H1 (cell line): ENCODE results near the gene MSH4. TPM values are rescaled to one million over a fixed set of nuclear protein-coding genes. Genes with fewer than 3 reads are reported as not detected.

ENCODE experiments used
- CTCF ChIA-PET: fragments of 300-600 bp; sonication (Branson Sonifier 250); formaldehyde crosslinking; loops from one replicate; lab custom pipeline; 2021; ENCODE audit not compliant: partially characterized antibody; lab: Charles Lee
- POLR2A ChIA-PET: fragments of 300-600 bp; sonication (Branson Sonifier 250); formaldehyde crosslinking; loops from one replicate; lab custom pipeline; 2021; ENCODE audit warnings: inconsistent platforms; ENCODE audit not compliant: partially characterized antibody; lab: Charles Lee
- DNase-seq, 2 experiments: peaks; one replicate each; pipeline versions ENCODE4 v3.0.0 to v3.0.0-alpha.2; 2010 to 2022; ENCODE audit warnings: low spot score in 2 of 2, low read depth in 1 of 2, mixed read lengths in 1 of 2
- FAIRE-seq: peaks from 2 replicates; lab custom pipeline; 2011; peaks lifted over from hg19 to GRCh38; lab: Jason Lieb, UNC
- H2AFZ ChIP-seq: 2 replicates; pipeline ENCODE4 v1.8.1; 2012; ENCODE audit warnings: low read length, inconsistent platforms
- H2AK5ac ChIP-seq: 2 replicates; pipeline ENCODE4 v1.6.1; 2013; ENCODE audit warnings: low read depth, low read length
- H2BK120ac ChIP-seq: replicated peaks from 2 replicates; pipeline ENCODE3; 2013; ENCODE audit warnings: low read depth, low read length, inconsistent platforms
- H2BK12ac ChIP-seq: 2 replicates; pipeline ENCODE4 v1.6.1; 2013; ENCODE audit warnings: low read depth, low read length
- H2BK15ac ChIP-seq: 2 replicates; pipeline ENCODE4 v1.6.1; 2013; ENCODE audit warnings: low read length
- H2BK20ac ChIP-seq: 2 replicates; pipeline ENCODE4 v1.6.1; 2013; ENCODE audit warnings: low read length
- H2BK5ac ChIP-seq: 2 replicates; pipeline ENCODE4 v1.6.1; 2013; ENCODE audit warnings: low read depth, low read length
- H3K14ac ChIP-seq: 2 replicates; pipeline ENCODE4 v1.6.1; 2013; ENCODE audit warnings: inconsistent platforms; ENCODE audit not compliant: insufficient read length
- H3K18ac ChIP-seq: 2 replicates; pipeline ENCODE4 v1.6.1; 2013; ENCODE audit warnings: low read length; ENCODE audit errors: extremely low read depth
- H3K23ac ChIP-seq: 2 replicates; pipeline ENCODE4 v1.6.1; 2013; ENCODE audit warnings: inconsistent platforms; ENCODE audit not compliant: insufficient read length
- H3K23me2 ChIP-seq: 2 replicates; pipeline ENCODE4 v1.6.1; 2013; ENCODE audit warnings: low read depth, low read length
- H3K27ac ChIP-seq: 2 replicates; pipeline ENCODE4 v1.6.1; 2011; ENCODE audit warnings: low read depth, low read length, inconsistent platforms
- H3K27me3 ChIP-seq, 4 experiments: replicated peaks in 1 of 4; 1 replicate in 1 of 4; 2 replicates in 3 of 4; pipeline versions ENCODE4 v1.6.1 to v1.8.1; 2011 to 2013; ENCODE audit warnings: low read length in 3 of 4, mild to moderate bottlenecking in 3 of 4, inconsistent platforms in 2 of 4, mixed read lengths in 2 of 4, moderate library complexity in 1 of 4; ENCODE audit not compliant: control insufficient read depth in 3 of 4, insufficient read depth in 3 of 4; ENCODE audit errors: extremely low read depth in 1 of 4
- H3K36me3 ChIP-seq, 4 experiments: 2 replicates each; pipeline versions ENCODE4 v1.6.1 to v1.8.1; 2011 to 2013; ENCODE audit warnings: mild to moderate bottlenecking in 4 of 4, low read length in 3 of 4, moderate library complexity in 2 of 4, control low read depth in 1 of 4, inconsistent platforms in 1 of 4; ENCODE audit not compliant: insufficient read depth in 4 of 4, control insufficient read depth in 2 of 4
- H3K4ac ChIP-seq: replicated peaks from 2 replicates; pipeline ENCODE3; 2013; ENCODE audit warnings: low read length, low read depth, mixed read lengths, inconsistent platforms; ENCODE audit not compliant: insufficient read length
- H3K4me1 ChIP-seq, 4 experiments: replicated peaks in 1 of 4; 1 replicate in 1 of 4; 2 replicates in 3 of 4; pipeline versions ENCODE4 v1.6.1 to v1.8.1; 2011 to 2013; ENCODE audit warnings: low read length in 3 of 4, inconsistent platforms in 2 of 4, mixed read lengths in 1 of 4; ENCODE audit not compliant: insufficient read depth in 4 of 4, control insufficient read depth in 3 of 4
- H3K4me2 ChIP-seq, 2 experiments: 2 replicates each; pipeline versions ENCODE4 v1.6.1 to v1.8.1; 2011 to 2013; ENCODE audit warnings: low read depth in 2 of 2, low read length in 2 of 2, control low read depth in 1 of 2, inconsistent platforms in 1 of 2, mild to moderate bottlenecking in 1 of 2; ENCODE audit not compliant: insufficient read depth in 1 of 2
- H3K4me3 ChIP-seq, 4 experiments: fragments of 200-600, 300-600 bp in 1 of 4; sonication (generic), shearing (Covaris generic), sonication (Bioruptor Twin) in 1 of 4; 2 replicates each; pipeline versions ENCODE4 v1.5.1 to v1.8.1; 2011 to 2016; ENCODE audit warnings: low read length in 4 of 4, low read depth in 3 of 4, control low read depth in 2 of 4, inconsistent platforms in 2 of 4, mild to moderate bottlenecking in 2 of 4, mixed read lengths in 1 of 4, moderate library complexity in 1 of 4; ENCODE audit not compliant: insufficient read depth in 2 of 4; ENCODE audit errors: extremely low read depth in 1 of 4
- H3K56ac ChIP-seq: replicated peaks from 2 replicates; pipeline ENCODE3; 2013; ENCODE audit warnings: low read depth, mild to moderate bottlenecking, mixed read lengths, low read length, inconsistent platforms; ENCODE audit not compliant: insufficient read length
- H3K79me1 ChIP-seq: 2 replicates; pipeline ENCODE4 v1.6.1; 2013; ENCODE audit warnings: low read depth, low read length, control low read depth
- H3K79me2 ChIP-seq, 2 experiments: 2 replicates each; pipeline versions ENCODE4 v1.6.1 to v1.8.1; 2012 to 2013; ENCODE audit warnings: low read length in 2 of 2, mild to moderate bottlenecking in 2 of 2, inconsistent platforms in 1 of 2; ENCODE audit not compliant: insufficient read depth in 2 of 2, control insufficient read depth in 1 of 2
- H3K9ac ChIP-seq, 4 experiments: replicated peaks in 1 of 4; 1 replicate in 1 of 4; 2 replicates in 3 of 4; pipeline versions ENCODE4 v1.6.1 to v1.8.1; 2011 to 2013; ENCODE audit warnings: low read depth in 3 of 4, low read length in 3 of 4, control low read depth in 2 of 4, mild to moderate bottlenecking in 2 of 4, moderate library complexity in 2 of 4, inconsistent platforms in 1 of 4; ENCODE audit errors: extremely low read depth in 1 of 4
- H3K9me3 ChIP-seq, 2 experiments: 2 replicates each; pipeline versions ENCODE4 v1.6.1 to v1.8.1; 2012 to 2013; ENCODE audit warnings: mild to moderate bottlenecking in 2 of 2, moderate library complexity in 2 of 2, control low read depth in 1 of 2, inconsistent platforms in 1 of 2, low read depth in 1 of 2, low read length in 1 of 2, mixed read lengths in 1 of 2; ENCODE audit not compliant: insufficient read depth in 2 of 2
- H4K20me1 ChIP-seq, 2 experiments: replicated peaks in 1 of 2; 2 replicates each; pipeline versions ENCODE3 to v1.8.1; 2011 to 2013; ENCODE audit warnings: inconsistent platforms in 2 of 2, low read length in 2 of 2, mild to moderate bottlenecking in 1 of 2; ENCODE audit not compliant: insufficient read depth in 2 of 2, control insufficient read depth in 1 of 2
- H4K5ac ChIP-seq: 2 replicates; pipeline ENCODE4 v1.6.1; 2013; ENCODE audit warnings: low read length, low read depth, mixed read lengths, inconsistent platforms; ENCODE audit not compliant: insufficient read length
- H4K8ac ChIP-seq: 2 replicates; pipeline ENCODE4 v1.8.0; 2013; ENCODE audit warnings: mild to moderate bottlenecking, moderate library complexity, low read length, inconsistent platforms; ENCODE audit not compliant: insufficient read depth; ENCODE audit errors: extremely low read depth
- H4K91ac ChIP-seq: replicated peaks from 2 replicates; pipeline ENCODE3; 2013; ENCODE audit warnings: low read length, mixed read lengths, inconsistent platforms; ENCODE audit not compliant: insufficient read length
- JUND ChIP-seq: IDR thresholded peaks from 2 replicates; pipeline ENCODE4 v1.6.1; 2011; ENCODE audit warnings: mild to moderate bottlenecking, improper control_type of control experiment, low read length
- YY1 ChIP-seq: IDR thresholded peaks from 2 replicates; pipeline ENCODE4 v1.6.1; 2011; ENCODE audit warnings: low read depth, mild to moderate bottlenecking, low read length
- WGBS, 2 experiments: shearing (Covaris generic) in 1 of 2; methylation state at CpG; one replicate each; pipeline versions ENCODE4 v1.1.6 to v1.1.7; 2013 to 2015; ENCODE audit warnings: low lambda C conversion rate in 2 of 2, mixed read lengths in 2 of 2, inconsistent platforms in 1 of 2, low coverage in 1 of 2, missing lambda C conversion rate in 1 of 2; ENCODE audit not compliant: insufficient replicate concordance in 2 of 2, insufficient coverage in 1 of 2, insufficient read length in 1 of 2; ENCODE audit errors: extremely low coverage in 1 of 2, missing lambda C conversion rate in 1 of 2; 5-methylcytosine and 5-hydroxymethylcytosine counted together
- polyA plus RNA-seq, 7 experiments: library from polyadenylated mRNA; depleted of rRNA in 3 of 7; stranded (reverse) in 5 of 7; unstranded in 2 of 7; fragments of >200 nt in 5 of 7; fragments of 200-250 nt in 2 of 7; gene quantifications; 1 replicate in 5 of 7; 2 replicates in 1 of 7; 4 replicates in 1 of 7; pipeline versions ENCODE4 v1.2.1 to v1.2.3, GENCODE V29; 2011 to 2013; ENCODE audit warnings: missing spikeins in 2 of 7, mixed read lengths in 2 of 7
- total RNA-seq: library from RNA; stranded (reverse); fragmentation: NEBNext Ultra II Directional; extraction: Animal tissue kit (Norgen Biotek cat#: 25700); gene quantifications from 2 replicates; pipeline ENCODE4 v1.2.1, GENCODE V29; 2021
- TF ChIP-seq, protein P1 (sequence below), 3 experiments: IDR thresholded peaks; 1 replicate in 2 of 3; 2 replicates in 1 of 3; pipeline versions ENCODE4 v1.5.1 to v1.6.1; 2011; ENCODE audit warnings: low read length in 3 of 3, mild to moderate bottlenecking in 3 of 3, inconsistent platforms in 2 of 3, low read depth in 1 of 3, moderate library complexity in 1 of 3; ENCODE audit not compliant: insufficient read depth in 1 of 3; ENCODE audit errors: control extremely low read depth in 1 of 3

The MSH4 gene
- total and polyA plus RNA-seq, 2 of the 8 experiments (the other 6 are each of a cell fraction or from before 2014, with no cell fraction given) = 0.03 to 0.22 TPM

DNA sequence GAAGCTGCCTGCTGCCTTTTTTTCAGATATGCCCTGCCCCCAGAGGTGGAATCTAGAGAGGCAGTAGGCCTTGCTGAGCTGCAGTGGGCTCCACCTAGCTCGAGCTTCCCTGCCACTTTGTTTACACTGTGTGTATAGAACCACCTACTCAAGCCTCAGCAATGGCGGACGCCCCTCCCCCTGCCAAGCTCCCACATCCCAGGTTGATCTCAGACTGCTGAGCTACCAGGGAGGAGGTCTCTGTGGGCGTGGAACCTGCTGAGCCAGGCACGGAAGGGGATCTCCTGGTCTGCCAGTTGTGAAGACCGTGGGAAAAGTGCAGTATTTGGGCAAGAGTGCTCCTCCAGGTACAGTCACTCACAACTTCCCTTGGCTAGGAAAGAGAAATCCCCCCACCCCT lies 65.1 kb downstream of the MSH4 start:
- Histone ChIP-seq H2AFZ (peak overlapping the region; percentile 92), H3K23me2 (no peaks in the 10 kb centered on the region), H3K56ac (no peak overlapping the region), H3K4me2 (no peak overlapping the region), H3K14ac (no peak overlapping the region), H3K27ac (no peak overlapping the region; the same call in 1 of the 2 replicates), H2BK5ac (no peak overlapping the region), H3K23ac (no peak overlapping the region), H3K79me2 (no peaks in the 10 kb centered on the region), H2AK5ac (no peak overlapping the region), H4K8ac (no peak overlapping the region), H2BK12ac (no peak overlapping the region), H2BK120ac (no peak overlapping the region), H4K5ac (no peak overlapping the region), H3K36me3 (no peaks in the 10 kb centered on the region), H3K9me3 (no peaks in the 10 kb centered on the region), H3K9ac (no peak overlapping the region), H3K18ac (no peak overlapping the region), H3K4me3 (no peak overlapping the region), H2BK15ac (no peak overlapping the region), H3K4me1 (peaks cover 0 to 6% (median 0%) of the 10 kb centered on the region in 4 experiments; a peak in 2 of 7 replicates), H3K4ac (no peak overlapping the region), H4K91ac (no peak overlapping the region), H3K27me3 (no peaks in the 10 kb centered on the region), H3K79me1 (no peaks in the 10 kb centered on the region), H2BK20ac (no peak overlapping the region), H4K20me1 (no peaks in the 10 kb centered on the region)
- FAIRE-seq (no peak), DNase-seq (peak in 1 of 2 experiments; percentile 48)
- 91% methylated on average over 6 of the region's 6 CpGs; no CpG with 5 or more reads in 1 of the 2 experiments for WGBS, 2 experiments
- peak; percentile 64 for TF ChIP-seq YY1
- TF ChIP-seq, protein P1, sequence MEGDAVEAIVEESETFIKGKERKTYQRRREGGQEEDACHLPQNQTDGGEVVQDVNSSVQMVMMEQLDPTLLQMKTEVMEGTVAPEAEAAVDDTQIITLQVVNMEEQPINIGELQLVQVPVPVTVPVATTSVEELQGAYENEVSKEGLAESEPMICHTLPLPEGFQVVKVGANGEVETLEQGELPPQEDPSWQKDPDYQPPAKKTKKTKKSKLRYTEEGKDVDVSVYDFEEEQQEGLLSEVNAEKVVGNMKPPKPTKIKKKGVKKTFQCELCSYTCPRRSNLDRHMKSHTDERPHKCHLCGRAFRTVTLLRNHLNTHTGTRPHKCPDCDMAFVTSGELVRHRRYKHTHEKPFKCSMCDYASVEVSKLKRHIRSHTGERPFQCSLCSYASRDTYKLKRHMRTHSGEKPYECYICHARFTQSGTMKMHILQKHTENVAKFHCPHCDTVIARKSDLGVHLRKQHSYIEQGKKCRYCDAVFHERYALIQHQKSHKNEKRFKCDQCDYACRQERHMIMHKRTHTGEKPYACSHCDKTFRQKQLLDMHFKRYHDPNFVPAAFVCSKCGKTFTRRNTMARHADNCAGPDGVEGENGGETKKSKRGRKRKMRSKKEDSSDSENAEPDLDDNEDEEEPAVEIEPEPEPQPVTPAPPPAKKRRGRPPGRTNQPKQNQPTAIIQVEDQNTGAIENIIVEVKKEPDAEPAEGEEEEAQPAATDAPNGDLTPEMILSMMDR (IDR thresholded peaks at IDR 0.05; ENCODE audit: control extremely low read depth in 1 of 3, insufficient read depth in 1 of 3, low read depth in 1 of 3, low read length in 3 of 3) = peak in 1 of 3 experiments; percentile 15; a peak in 1 of 4 replicates
- no peak for TF ChIP-seq JUND
- POLR2A ChIA-PET = no interaction called here
- CTCF ChIA-PET = interaction anchor here (0.6 to 2.3 kb wide), 4 partner anchors 11 to 626 kb away, joined by 3 to 8 read pairs (median 3); no protein-coding TSS in a partner anchor
